Stimulated activated CD4-positive, alpha-beta T cell treated with anti-CD3 and anti-CD28 coated beads, Interleukin-1b, Interleukin-23, amount 100 ng/mL, for 4 hours (primary cell): ENCODE measurements around the gene SUCLA2.
"Not testable (repeated sequence)": the region's sequence is repeated elsewhere in the genome, so short reads cannot be mapped to it uniquely, and the experiment has no call there.

ENCODE experiments used
- DNase-seq, 2 donors: peaks; one replicate each; pipeline ENCODE4 v3.0.0-alpha.2; 2020; ENCODE audit warnings: low read depth in 2 of 2

The SUCLA2 gene

DNA sequence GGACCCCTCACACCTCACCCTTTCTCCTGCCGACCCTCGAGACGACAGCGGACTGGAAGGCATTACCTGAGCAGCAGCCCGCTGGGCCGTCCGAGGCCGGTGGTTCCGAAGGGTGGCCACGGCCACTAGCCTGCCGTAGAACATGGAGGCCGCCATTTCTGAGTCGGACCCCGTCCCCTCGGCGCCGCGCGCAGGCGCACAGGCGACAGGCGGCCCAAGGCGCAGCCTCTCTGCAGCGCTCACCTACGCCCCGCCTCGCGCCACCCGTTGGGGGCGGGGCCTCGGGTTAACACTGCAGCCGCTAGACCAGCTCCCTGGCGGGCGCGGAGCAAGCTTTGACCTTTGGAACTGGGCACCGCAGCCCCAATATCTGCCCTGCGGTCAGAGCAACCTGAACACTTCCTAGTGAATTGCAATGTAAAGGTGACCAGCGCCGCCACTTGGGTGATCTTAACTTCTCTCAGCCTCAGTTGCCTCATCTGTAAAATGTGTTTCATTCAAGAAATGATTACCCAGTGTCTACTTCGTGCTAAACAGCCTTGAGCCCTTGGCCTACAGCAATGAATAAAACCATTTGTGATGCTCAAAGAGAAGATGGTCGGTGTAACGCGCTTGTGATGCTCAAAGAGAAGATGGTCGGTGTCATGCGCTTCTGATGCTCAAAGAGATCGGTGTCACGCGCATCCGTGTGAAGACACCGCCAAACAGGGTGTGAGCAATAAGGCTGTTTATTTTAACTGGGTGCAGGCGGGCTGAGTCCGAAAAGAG, at the start of gene SUCLA2:
SUCLA2 (minus strand) TSS at position 160 of the 768 bp plus-strand sequence; CDS start at position 156, 4 bp downstream.
- DNase-seq = peak; percentile 81 to 93

- DNase-seq = no peak
Observed at GRCh38 chr13:48050550-48050949, 49.5 kb upstream of the SUCLA2 start.

DNA sequence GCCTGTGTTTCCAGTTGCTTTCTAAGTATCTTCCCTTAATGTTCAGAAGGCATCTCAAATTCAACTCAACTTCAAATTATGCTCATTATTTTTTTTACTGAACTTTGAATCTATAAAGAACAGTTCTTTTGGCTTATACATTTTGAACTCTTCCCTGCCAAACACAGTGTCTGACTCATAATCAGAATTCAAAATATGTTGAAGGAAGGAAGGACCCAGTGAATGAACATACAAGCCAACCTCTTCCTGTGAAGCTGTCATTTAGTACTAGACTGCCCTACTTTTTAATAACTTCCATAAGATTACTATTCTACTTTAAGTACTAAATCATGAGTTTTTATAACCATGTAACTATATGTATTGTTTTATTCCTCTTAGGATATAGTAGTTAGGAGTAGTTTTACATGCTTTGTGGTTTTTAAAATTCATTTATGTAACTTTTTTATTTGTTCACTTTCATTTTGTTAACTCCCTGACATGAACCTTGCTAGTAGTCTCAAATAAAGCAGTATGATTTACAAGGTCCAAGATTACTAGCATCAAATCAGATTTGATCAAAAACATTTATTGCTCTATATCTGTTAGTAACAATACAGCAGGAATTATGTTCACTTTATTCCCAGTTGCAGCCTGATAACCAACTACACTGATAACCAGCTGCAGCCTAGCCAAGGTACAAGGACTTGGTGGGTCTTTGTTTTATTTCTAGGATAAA, 42.9 kb upstream of the SUCLA2 start:
- no peak for DNase-seq

GRCh38 chr13:48042894-48043293, 41.8 kb upstream of the SUCLA2 start:
- DNase-seq = no peak

- DNase-seq = no peak
Observed at GRCh38 chr13:48040896-48041295, 39.8 kb upstream of the SUCLA2 start.

GRCh38 chr13:48040049-48040448, 39.0 kb upstream of the SUCLA2 start:
- no peak for DNase-seq

DNA sequence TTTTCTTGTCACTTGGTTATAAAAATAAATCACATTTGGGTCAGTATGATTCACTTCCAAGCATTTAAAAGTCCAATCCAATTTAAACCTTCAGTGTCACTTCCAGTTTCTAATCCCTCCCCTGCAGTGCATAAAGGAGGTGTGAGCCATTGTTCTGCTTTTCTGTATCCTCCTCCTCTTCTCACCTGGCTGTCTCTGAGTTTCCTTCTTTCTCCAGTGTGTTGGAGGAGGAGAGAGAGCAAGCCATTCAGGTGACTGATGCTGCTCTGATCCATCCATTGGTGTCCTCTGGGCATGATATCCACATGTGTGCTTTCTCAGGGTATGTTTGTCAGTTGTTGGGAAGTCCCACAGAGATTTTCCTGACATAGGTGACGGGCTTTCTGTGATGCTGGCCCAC, 37.7 kb upstream of the SUCLA2 start:
- DNase-seq = no peak

- DNase-seq = peak; percentile 87 to 90
Observed at GRCh38 chr13:48037346-48038173, 36.5 kb upstream of the SUCLA2 start, which contains the start of gene NUDT15. TSS of gene NUDT15 (plus strand) at chr13:48037726. CDS start at chr13:48037747, 21 bp downstream.

DNA sequence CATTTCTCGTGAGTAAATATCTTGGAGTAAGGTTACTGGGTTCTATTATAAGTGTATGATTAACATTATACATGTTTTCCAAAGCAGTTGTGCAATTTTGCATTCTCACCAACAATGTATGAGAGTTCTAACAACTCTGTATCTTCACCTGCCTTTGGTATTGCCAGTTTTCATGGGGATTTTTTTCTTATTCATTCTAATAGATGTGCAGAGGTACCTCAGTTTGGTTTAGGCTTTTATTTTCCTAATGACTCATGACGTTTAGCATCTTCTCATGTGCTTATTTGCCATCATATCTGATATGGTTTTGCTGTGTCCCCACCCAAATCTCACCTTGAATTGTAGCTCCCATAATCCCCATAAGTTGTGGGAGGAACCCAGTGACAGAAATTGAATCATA, 28.8 kb upstream of the SUCLA2 start:
- no peak for DNase-seq

DNA sequence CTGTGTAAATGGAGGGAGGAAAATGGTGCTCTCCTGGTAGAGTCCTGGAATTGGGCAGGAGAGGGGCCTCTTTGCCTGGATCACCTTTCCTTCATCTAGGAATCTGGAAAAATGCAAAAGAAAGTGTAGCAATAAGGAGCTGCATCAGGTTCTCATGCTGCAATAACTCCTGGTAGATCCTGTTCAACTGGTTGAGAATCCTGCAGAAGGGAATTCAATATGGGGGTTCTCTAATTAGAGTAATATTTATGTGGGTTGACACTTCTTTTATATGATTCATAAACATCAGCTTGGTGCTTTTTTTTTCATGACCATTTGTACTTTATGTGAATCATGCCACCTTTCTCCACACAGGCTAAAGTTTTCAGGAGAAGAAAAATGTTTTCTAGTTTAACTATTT, 27.0 kb upstream of the SUCLA2 start:
- DNase-seq = no peak

- no peak for DNase-seq
Observed at GRCh38 chr13:48019796-48020195, 18.7 kb upstream of the SUCLA2 start.

DNA sequence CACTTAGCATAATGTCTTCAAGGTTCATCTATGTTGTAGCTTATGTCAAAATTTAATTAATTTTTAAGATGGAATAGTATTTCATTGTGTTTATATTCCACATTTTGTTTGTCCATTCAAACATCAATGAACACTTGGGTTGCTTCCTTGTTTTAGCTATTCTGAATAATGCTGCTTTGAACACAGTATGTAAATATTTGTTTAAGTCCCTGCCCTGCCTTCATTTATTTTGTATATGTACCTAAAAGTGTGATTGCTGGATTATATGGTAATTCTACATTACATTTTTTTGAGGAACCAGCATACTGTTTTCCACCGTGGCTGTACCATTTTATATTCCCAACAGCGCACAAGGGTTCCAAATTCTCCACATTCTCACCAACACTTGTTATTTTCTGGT, 17.6 kb upstream of the SUCLA2 start:
- no peak for DNase-seq

GRCh38 chr13:48014359-48014758, 13.3 kb upstream of the SUCLA2 start:
- no peak for DNase-seq

DNA sequence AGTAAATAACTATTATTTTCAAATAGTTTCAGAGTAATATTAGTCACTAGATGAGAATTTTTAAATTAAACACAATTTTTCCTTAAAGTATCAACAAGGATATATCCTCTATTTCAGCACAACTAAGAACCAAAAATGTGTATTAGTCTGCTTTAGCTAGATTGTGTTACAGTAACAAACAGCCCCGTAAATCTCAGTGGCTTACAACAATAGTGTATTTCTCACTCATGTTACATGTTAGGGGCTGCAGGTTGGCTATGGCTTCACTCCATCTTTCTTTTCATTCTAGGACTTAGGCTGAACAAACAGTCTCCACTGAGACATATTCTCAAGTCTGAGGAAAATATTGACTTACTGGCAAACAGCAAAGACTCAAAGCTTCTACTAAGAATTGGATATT, 11.6 kb upstream of the SUCLA2 start:
- DNase-seq = no peak

DNA sequence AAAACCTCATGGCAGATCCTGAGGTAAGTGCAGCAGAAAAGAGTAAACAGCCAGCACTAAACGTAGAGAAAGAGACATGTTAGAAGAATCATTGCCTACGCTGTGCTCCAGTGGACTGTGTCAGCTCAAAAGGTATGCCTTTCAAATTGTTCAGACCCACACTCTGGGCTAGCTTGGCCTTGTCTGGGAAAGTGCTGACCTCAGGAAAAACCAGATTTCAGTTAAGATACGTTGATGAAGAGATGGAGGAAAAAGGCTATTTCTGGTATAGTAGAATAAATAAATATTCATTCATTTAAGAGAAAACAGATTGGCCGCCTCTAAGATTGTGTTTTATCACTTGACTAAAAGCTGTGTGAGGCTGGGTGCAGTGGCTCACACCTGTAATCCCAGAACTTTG, 9.6 kb upstream of the SUCLA2 start:
- DNase-seq = no peak

- no peak for DNase-seq
Observed at GRCh38 chr13:48009284-48009683, 8.2 kb upstream of the SUCLA2 start.

GRCh38 chr13:48006396-48006795, 5.3 kb upstream of the SUCLA2 start:
- no peak for DNase-seq

DNA sequence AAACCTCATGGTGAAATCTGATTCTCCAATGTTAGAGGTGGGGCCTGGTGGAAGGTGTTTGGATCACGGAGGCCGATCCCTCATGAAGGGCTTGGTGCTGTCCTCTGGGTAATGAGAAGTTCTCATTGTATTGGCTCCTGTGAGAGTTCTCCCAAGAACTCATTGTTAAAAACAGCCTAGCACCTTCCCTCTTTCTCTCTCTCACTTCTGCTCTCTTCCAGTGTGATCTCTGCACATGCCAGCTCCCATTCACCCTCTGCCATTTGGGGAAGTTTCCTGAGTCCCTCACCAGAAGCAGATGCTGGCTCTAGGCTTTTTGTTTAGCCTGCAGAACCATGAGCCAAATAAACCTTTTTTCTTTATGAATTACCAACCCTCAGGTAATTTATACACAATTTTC, 3.1 kb upstream of the SUCLA2 start:
- DNase-seq = no peak

DNA sequence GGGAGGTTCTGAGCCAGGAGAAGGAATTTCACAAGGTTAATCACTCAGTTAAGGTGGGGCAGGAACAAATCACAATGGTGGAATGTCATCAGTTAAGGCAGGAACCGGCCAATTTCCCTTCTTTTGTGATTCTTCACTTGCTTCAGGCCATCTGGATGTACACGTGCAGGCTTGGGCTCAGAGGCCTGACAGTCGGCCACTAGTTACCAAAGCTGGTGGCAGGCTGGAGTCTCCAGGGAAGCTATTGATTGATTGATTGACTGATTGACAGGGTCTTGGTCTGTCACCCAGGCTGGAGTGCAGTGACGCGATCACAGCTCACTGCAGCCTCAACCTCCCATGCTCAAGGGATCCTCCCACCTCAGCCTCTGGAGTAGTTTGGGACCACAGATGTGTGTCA, 926 bp upstream of the SUCLA2 start:
- not testable (repeated sequence) for DNase-seq

GRCh38 chr13:48000559-48001113, 437 bp downstream of the SUCLA2 start:
- DNase-seq = no peak

- DNase-seq = no peak
Observed at GRCh38 chr13:47999973-48000372, 1.1 kb downstream of the SUCLA2 start.

- DNase-seq = no peak
Observed at GRCh38 chr13:47997384-47997783, 3.7 kb downstream of the SUCLA2 start.
